Nucleus accumbens (tissue), 56 donors: Measurements from ENCODE around the gene TYW5.

ENCODE experiments used
- DNase-seq, 56 donors: peaks; one replicate each; lab custom pipeline; 2025; lab: John Stamatoyannopoulos, UW

TYW5 gene

GRCh38 chr2:199955339-199956061, at the start of gene TYW5, which contains the start of gene MAIP1:
Gene TYW5, minus strand, starts transcription at chr2:199955491. Its CDS starts 21 bp downstream, at chr2:199955470.
Gene MAIP1, plus strand, starts transcription at chr2:199955582. Its CDS starts 217 bp downstream, at chr2:199955799.
- peak; percentile 38 to 97 (median 87) for DNase-seq

- DNase-seq, result no peak
Observed at GRCh38 chr2:200003444-200003843, 48.2 kb upstream of the TYW5 start.

- no peak for DNase-seq
Observed at GRCh38 chr2:200000444-200001163, 45.3 kb upstream of the TYW5 start.

DNA sequence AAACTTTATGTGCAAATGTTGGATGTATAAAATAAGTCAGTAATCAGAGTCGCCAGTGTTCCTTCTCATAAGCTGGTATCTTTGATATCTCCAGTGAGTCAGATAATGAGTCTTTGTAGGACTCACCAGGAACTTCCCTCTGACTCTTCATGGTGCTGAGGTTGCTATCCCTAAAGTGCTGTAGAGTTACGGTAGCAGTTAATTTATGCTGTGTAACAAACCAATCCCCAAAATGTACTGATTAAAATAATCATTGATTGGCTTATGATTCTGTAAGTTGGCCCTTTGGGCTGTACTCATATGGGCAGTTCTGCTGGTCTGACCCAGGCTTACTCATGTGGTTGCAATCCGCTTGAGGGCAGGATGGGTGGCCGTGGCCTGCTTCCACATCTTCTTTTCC, 43.9 kb upstream of the TYW5 start:
- no peak for DNase-seq

- DNase-seq, result no peak
Observed at GRCh38 chr2:199997296-199997695, 42.0 kb upstream of the TYW5 start.

- DNase-seq, result no peak
Observed at GRCh38 chr2:199994896-199995295, 39.6 kb upstream of the TYW5 start.

DNA sequence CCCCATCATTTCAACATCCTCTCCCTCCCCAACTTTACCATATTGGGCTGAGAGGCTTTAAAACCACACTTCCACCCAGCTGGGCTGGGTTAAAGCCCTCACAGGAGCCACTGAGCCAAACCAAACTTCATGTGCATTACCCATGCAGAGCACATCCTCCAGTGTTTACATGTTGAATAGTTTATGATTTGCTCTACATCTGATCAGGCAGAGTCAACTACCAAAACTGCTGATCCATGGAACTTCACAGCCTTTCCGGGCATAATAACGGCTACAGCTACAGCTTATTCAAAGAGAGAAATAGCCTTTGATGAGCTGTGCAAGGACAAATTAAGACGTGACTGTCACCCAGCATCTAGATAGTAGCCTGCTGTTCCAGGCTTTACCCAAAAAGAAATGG, 39.1 kb upstream of the TYW5 start:
- no peak for DNase-seq

- no peak for DNase-seq
Observed at GRCh38 chr2:199992296-199992695, 37.0 kb upstream of the TYW5 start.

DNA sequence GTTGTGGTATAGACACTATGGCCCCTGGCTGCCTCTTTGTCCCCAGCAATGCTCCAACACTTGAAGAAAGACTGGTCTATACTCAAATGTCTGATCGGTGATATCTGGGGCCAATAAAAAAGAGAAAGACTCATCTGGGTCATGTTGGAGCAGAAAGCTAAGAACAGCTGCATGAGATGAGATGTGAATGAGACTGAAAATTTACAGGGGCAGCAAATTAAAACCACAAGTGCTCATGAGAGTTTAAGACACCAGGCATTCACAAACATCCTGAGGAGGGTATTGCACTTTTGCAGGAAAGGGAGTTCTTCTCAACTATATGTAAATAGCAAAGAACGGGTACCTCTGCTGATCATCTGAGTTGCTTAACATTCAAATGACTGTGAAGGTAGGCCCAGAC, 36.4 kb upstream of the TYW5 start:
- DNase-seq, result no peak

DNA sequence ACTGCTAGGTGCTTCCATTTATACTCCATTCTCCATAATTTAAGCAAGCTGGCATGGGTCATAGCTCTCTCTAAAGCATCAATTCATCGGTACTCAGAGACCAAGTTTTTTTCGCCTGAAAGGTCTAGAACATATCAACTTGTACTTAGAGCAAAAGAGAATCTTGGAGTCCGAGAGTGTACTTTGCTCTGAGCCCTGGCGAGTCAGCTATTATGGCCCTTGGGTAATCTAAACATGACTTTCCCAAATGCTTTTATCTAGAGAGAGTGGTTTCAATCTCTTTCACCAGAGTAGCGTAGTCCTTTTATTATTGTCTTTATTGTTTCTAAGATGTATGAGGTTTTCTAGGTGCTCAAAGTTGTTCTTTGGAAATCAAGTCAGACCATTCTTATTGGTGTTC, 34.5 kb upstream of the TYW5 start:
- no peak for DNase-seq

DNA sequence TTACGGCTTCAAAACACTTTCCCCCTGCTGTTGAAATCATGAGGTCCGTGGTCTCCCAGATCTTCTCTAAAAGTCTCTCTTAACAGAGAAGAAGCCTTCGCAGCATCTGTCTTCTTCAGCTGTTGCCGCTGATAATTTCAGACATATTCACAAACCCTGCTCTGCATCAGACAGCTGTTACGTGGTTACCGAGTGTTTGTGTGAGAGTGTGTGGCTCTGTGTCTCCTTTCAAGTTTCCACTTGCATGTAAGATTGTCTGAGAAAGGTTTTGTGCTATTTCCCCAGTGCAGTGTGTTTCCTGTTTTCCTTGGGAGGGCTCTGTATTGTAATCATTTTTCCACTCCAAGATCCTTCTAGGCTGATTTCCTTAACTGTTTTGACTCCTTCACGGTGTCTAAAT, 32.9 kb upstream of the TYW5 start:
- DNase-seq, result no peak

DNA sequence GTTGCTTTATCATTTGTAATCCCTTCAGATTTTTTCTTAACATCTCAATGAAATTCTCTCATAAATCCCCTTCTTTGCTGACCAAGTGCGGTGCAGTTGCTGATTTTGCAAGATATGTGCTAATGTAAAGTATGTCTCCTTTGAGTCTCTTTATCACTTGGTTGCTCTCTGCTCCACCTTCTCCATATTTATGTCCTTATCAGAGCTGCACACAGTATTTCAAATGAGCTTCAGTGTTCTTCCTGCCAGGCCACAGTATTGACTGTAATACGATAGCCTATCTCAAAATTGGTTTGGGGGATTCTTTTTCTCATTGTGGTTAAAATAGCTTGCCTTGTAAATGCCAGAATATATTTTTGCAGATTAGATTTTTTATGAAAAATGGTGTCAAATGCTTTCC, 32.3 kb upstream of the TYW5 start:
- no peak for DNase-seq

DNA sequence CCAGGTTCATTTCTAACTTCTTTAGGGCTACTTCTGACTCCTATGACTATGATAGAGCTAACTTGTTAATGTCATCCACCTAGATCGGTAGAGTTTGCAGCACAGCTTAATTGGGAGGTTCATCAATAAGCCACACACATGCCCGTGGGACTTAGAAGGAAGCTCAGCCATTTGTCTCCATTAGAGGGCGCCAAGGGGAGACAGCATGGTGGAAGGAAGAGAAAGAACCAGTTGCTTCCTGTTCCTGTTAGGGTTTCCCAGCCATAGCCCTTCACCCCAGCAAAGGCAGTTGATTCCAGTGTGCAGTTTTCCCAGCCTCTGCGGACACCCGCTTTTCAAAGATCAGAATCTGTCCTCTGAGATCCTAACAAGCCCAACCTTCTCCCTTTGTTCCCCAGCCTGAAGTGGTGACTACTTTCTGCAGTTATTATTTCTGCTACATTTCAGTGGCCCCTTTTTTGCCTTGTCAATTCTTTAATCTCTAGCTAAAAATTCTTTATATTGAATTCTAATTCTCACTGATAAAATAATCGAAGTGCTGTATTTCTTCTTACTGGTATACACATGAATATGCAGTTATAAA, 30.4 kb upstream of the TYW5 start:
- DNase-seq, result peak in 30 of 56 donors; percentile 1 to 54 (median 8)

GRCh38 chr2:199984755-199985154, 29.5 kb upstream of the TYW5 start:
- DNase-seq, result no peak

DNA sequence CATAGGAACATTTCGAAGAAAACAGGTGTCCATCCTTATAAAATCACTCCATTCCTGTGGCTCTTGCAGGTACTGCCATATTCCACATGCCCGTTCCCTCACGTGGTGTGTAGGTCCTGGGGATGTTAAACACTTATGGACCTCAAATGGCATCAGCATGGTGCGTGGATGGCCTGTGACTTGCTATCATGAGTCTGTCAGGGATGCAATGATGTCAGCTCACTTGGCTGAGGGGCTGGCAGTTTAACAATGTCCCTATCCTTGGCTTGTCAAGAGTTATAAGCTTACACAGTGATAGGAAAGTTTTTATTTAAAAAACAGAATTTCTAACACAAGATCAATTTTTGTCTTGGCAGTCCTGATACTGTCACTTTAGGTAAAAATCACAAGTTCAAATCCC, 28.9 kb upstream of the TYW5 start:
- DNase-seq, result no peak

- DNase-seq, result no peak
Observed at GRCh38 chr2:199983534-199983933, 28.2 kb upstream of the TYW5 start.

DNA sequence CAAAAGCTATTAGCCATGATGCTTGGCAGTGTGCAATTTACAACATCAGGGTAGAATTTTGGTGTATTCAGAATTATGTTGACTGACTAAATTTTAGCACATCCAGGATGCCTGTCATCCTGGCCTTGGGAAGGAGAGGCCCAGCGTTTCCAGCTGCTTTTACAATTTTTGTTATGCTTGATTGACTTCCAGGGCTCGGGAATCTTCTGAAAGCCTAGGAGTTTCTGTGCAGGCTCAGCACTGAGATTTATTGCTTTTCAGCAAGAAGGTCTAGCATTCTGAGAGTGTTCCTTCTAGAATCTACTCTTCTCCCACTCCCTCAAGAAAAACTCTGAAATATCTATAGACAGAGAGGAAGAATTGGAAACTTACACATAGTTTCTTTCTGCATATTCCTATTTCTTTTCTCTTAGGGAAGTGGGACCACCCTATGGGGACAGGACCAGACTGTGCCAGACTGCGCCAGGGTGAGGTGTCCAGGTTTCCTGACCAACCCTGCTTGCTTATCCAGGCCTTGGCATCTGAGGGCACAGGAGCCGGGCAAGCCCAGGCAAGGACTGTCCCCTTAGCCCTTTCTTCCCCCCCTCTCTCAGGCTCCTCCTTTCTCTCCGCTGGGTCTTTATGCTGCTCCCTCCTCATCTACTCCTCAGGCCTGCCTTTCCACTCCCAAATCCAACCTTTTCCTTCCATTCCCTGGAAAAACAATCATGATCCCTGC, 27.0 kb upstream of the TYW5 start:
- no peak for DNase-seq

DNA sequence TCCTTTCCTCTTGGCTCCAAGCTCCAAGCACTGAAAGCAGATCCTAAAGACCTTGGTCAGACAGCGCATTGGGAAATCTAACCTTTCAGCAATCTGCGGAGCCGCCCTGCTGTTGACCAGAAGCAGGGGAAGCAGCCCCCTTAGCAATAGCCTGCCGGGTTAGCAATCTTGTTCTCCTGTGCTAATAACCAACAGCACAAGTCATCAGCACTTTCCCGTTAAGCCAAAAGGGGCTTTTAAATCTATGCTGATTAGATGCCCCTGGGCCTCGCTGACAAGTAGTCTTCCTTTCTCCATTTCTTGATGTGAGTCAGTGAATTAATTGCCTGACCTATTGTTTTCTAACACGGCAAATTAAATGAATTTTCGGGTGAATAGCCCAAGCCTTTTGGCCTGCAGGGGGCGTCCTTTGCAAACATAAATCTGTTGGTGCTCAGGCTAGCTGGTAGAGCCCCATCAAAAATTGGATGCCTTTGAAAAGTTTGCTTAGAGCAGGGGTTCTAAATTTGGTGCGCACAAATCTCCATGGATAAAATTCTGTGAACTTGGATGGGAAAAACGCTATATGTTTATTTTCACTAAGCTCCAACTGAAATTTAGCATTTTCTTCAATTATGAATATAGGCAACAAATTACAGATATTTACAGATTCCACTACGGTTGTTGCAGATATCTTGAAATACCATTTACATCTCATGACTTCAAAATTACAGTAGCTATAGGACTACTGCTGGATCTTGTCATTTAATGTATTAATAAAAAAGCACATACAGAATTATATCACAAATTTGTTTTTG, 24.7 kb upstream of the TYW5 start:
- DNase-seq, result peak in 53 of 56 donors; percentile 5 to 95 (median 68)

GRCh38 chr2:199979398-199979797, 24.1 kb upstream of the TYW5 start:
- DNase-seq, result no peak

- no peak for DNase-seq
Observed at GRCh38 chr2:199977984-199978415, 22.7 kb upstream of the TYW5 start.
